Tibial nerve (tissue), 3 donors: ENCODE measurements around the gene MIF4GD.

ENCODE experiments used
- CTCF ChIP-seq, 5 experiments: fragments of 200-600 bp in 3 of 5; fragments of 450-650 bp in 2 of 5; sonication (generic) in 3 of 5; IDR thresholded peaks; one replicate each; pipeline ENCODE4 v1.5.1; 2016 to 2019; ENCODE audit warnings: antibody characterized with exemption in 5 of 5, mild to moderate bottlenecking in 3 of 5, moderate library complexity in 2 of 5
- POLR2A ChIP-seq, 2 donors: fragments of 450-650 bp; IDR thresholded peaks; one replicate each; pipeline ENCODE4 v1.6.1; 2017; ENCODE audit warnings: antibody characterized with exemption in 2 of 2, mild to moderate bottlenecking in 2 of 2, moderate library complexity in 2 of 2

GRCh38 chr17:75228847-75229246 lies 42.2 kb downstream of the MIF4GD start:
- TF ChIP-seq POLR2A (IDR thresholded peaks at IDR 0.05) = no peak
- no peak for TF ChIP-seq CTCF (IDR thresholded peaks at IDR 0.05)
